Adrenal gland (tissue), 5 donors: ENCODE measurements around the gene CLCN5.

ENCODE experiments used
- POLR2A ChIP-seq, 2 donors: fragments of 450-650 bp; IDR thresholded peaks; one replicate each; pipeline ENCODE4 v1.6.1; 2017; ENCODE audit warnings: antibody characterized with exemption in 2 of 2, mild to moderate bottlenecking in 2 of 2, moderate library complexity in 1 of 2
- TF ChIP-seq, protein P1 (sequence below), 6 experiments: fragments of 450-650 bp in 4 of 6; fragments of 200-600 bp in 2 of 6; sonication (generic) in 1 of 6; IDR thresholded peaks; 1 replicate in 5 of 6; 2 replicates in 1 of 6; pipeline versions ENCODE4 v1.5.1 to v1.8.0; 2016 to 2021; ENCODE audit warnings: antibody characterized with exemption in 6 of 6, mild to moderate bottlenecking in 2 of 6, moderate library complexity in 1 of 6
- donor health status: DM: no; HTN: no; CAD: no.

DNA sequence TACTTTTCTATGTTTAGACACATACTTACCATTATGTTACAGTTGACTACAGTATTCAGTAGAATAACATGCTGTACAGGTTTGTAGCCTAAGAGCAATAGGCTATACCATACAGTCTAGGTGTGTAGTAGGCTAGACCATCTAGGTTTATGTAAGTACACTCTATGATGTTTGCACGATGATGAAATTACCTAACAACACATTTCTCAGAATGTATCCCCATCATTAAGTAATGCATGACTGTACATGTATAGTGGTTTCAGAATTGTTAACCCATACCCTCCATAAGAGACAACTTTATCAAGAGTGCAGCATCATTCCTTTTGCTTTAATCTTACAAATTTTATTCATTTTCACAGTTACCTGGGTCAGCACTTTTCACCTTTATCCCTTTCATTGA lies 126.8 kb downstream of the CLCN5 start:
- TF ChIP-seq POLR2A (IDR thresholded peaks at IDR 0.05): no peak
- TF ChIP-seq, protein P1, sequence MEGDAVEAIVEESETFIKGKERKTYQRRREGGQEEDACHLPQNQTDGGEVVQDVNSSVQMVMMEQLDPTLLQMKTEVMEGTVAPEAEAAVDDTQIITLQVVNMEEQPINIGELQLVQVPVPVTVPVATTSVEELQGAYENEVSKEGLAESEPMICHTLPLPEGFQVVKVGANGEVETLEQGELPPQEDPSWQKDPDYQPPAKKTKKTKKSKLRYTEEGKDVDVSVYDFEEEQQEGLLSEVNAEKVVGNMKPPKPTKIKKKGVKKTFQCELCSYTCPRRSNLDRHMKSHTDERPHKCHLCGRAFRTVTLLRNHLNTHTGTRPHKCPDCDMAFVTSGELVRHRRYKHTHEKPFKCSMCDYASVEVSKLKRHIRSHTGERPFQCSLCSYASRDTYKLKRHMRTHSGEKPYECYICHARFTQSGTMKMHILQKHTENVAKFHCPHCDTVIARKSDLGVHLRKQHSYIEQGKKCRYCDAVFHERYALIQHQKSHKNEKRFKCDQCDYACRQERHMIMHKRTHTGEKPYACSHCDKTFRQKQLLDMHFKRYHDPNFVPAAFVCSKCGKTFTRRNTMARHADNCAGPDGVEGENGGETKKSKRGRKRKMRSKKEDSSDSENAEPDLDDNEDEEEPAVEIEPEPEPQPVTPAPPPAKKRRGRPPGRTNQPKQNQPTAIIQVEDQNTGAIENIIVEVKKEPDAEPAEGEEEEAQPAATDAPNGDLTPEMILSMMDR (IDR thresholded peaks at IDR 0.05): no peak
